GM12878 (cell line): ENCODE measurements around the gene UBA7. TPM values are rescaled to one million over a fixed set of nuclear protein-coding genes. Genes with fewer than 3 reads are reported as not detected.

Experiments
- ATAC-seq: fragments of 200-7000 bp; cut with Tn5 transposase; 3 replicates; pipeline ENCODE4 v1.9.1; 2020; ENCODE audit warnings: mild to moderate bottlenecking, moderate library complexity
- BruUV-seq: library from RNA; stranded (reverse); fragments of 400-500 nt; replicated peaks from 2 replicates; lab custom pipeline; 2021; lab: Mats Ljungman, UMichigan
- CTCF ChIA-PET: fragments of 300-600 bp; sonication (Branson Sonifier 250); formaldehyde crosslinking; extraction: SDS; loops from one replicate; lab custom pipeline; 2021; ENCODE audit warnings: inconsistent platforms; lab: Yijun Ruan, JAX
- POLR2A ChIA-PET: fragments of 350-600 bp; formaldehyde crosslinking; extraction: SDS; loops from one replicate; lab custom pipeline; 2021; ENCODE audit warnings: inconsistent platforms; lab: Charles Lee
- RAD21 ChIA-PET: fragments of 300-600 bp; sonication (Branson Sonifier 250); formaldehyde crosslinking; loops from one replicate; lab custom pipeline; 2023; ENCODE audit warnings: antibody characterized with exemption; ENCODE audit not compliant: unreplicated experiment; lab: Charles Lee
- SMC1A ChIA-PET: fragments of 300-600 bp; sonication (Branson Sonifier 250); formaldehyde crosslinking; loops from one replicate; lab custom pipeline; 2023; ENCODE audit not compliant: unreplicated experiment, uncharacterized antibody; lab: Charles Lee
- DNase-seq: peaks from one replicate; pipeline ENCODE4 v3.0.0-alpha.2; 2011; ENCODE audit warnings: low read depth, low spot score
- FAIRE-seq: peaks from 3 replicates; lab custom pipeline; 2011; peaks lifted over from hg19 to GRCh38; lab: Jason Lieb, UNC
- H2AFZ ChIP-seq: 2 replicates; pipeline ENCODE4 v1.6.0; 2011; ENCODE audit warnings: low read depth, low read length, control low read depth; ENCODE audit not compliant: control insufficient read depth
- H3K27ac ChIP-seq: 2 replicates; pipeline ENCODE4 v1.5.1; 2011; ENCODE audit warnings: control low read depth; ENCODE audit not compliant: control insufficient read depth, insufficient read depth
- H3K27me3 ChIP-seq, 2 experiments: replicated peaks in 1 of 2; 2 replicates each; pipeline versions ENCODE4 v1.6.0 to v1.6.1; 2011; ENCODE audit warnings: low read length in 1 of 2; ENCODE audit not compliant: control insufficient read depth in 2 of 2, insufficient read depth in 2 of 2
- H3K36me3 ChIP-seq, 2 experiments: 2 replicates each; pipeline ENCODE4 v1.5.1; 2011; ENCODE audit warnings: low read length in 1 of 2; ENCODE audit not compliant: control insufficient read depth in 2 of 2, insufficient read depth in 2 of 2
- H3K4me1 ChIP-seq: 2 replicates; pipeline ENCODE4 v1.6.1; 2011; ENCODE audit warnings: mild to moderate bottlenecking, low read length, moderate library complexity, mixed read lengths; ENCODE audit not compliant: control insufficient read depth, insufficient read depth
- H3K4me2 ChIP-seq: 2 replicates; pipeline ENCODE4 v1.6.0; 2011; ENCODE audit warnings: control low read depth; ENCODE audit not compliant: control insufficient read depth, insufficient read depth
- H3K4me3 ChIP-seq: fragments of 200-600 bp; sonication (generic); 2 replicates; pipeline ENCODE4 v1.5.1; 2016
- H3K79me2 ChIP-seq: 2 replicates; pipeline ENCODE4 v1.6.0; 2011; ENCODE audit warnings: low read length; ENCODE audit not compliant: control insufficient read depth, insufficient read depth
- H3K9ac ChIP-seq: 2 replicates; pipeline ENCODE4 v1.8.0; 2011; ENCODE audit warnings: low read length, control low read depth, mixed read lengths; ENCODE audit not compliant: control insufficient read depth, insufficient read depth
- H3K9me3 ChIP-seq: replicated peaks from 3 replicates; pipeline ENCODE4 v1.5.1; 2011; ENCODE audit warnings: mild to moderate bottlenecking, low read length; ENCODE audit not compliant: control insufficient read depth, insufficient read depth
- H4K20me1 ChIP-seq: 2 replicates; pipeline ENCODE4 v1.6.0; 2011; ENCODE audit not compliant: control insufficient read depth, insufficient read depth
- BHLHE40 ChIP-seq, 2 experiments: fragments of 450-650 bp in 1 of 2; IDR thresholded peaks; 2 replicates each; pipeline ENCODE4 v1.6.1; 2011 to 2017; ENCODE audit warnings: low read depth in 2 of 2, borderline replicate concordance in 1 of 2, improper control_type of control experiment in 1 of 2, low read length in 1 of 2, mild to moderate bottlenecking in 1 of 2
- CREB1 ChIP-seq: IDR thresholded peaks from 2 replicates; pipeline ENCODE4 v1.6.1; 2012; ENCODE audit warnings: low read depth, mild to moderate bottlenecking, inconsistent platforms
- ETV6 ChIP-seq, 2 experiments: fragments of 450-650 bp in 1 of 2; IDR thresholded peaks in 1 of 2; conservative IDR thresholded peaks in 1 of 2; 2 replicates each; pipeline ENCODE4 v1.6.1; 2014; ENCODE audit warnings: antibody characterized with exemption in 1 of 2, borderline replicate concordance in 1 of 2, low read depth in 1 of 2, mild to moderate bottlenecking in 1 of 2, moderate library complexity in 1 of 2
- NFYA ChIP-seq: IDR thresholded peaks from 2 replicates; pipeline ENCODE4 v1.6.1; 2011; ENCODE audit warnings: low read depth, mild to moderate bottlenecking, low read length, improper control_type of control experiment, borderline replicate concordance
- POU2F2 ChIP-seq: IDR thresholded peaks from 3 replicates; pipeline ENCODE4 v1.6.1; 2011; ENCODE audit warnings: low read depth, mild to moderate bottlenecking, low read length, borderline replicate concordance
- SMAD5 ChIP-seq: IDR thresholded peaks from 2 replicates; pipeline ENCODE4 v1.6.1; 2016; ENCODE audit warnings: antibody characterized with exemption, low read depth
- SPI1 ChIP-seq: IDR thresholded peaks from 2 replicates; pipeline ENCODE4 v1.6.1; 2011; ENCODE audit warnings: low read depth, mild to moderate bottlenecking, low read length, moderate library complexity, borderline replicate concordance; ENCODE audit not compliant: insufficient read depth
- YBX1 ChIP-seq: fragments of 450-650 bp; IDR thresholded peaks from 2 replicates; pipeline ENCODE4 v1.6.1; 2016; ENCODE audit warnings: antibody characterized with exemption
- WGBS: methylation state at CpG from one replicate; pipeline ENCODE4 v1.1.6; 2016; ENCODE audit warnings: low lambda C conversion rate; ENCODE audit not compliant: insufficient replicate concordance, insufficient coverage; ENCODE audit errors: missing lambda C conversion rate; 5-methylcytosine and 5-hydroxymethylcytosine counted together
- in situ Hi-C: fragments of 300-500 bp; cut with MboI; formaldehyde crosslinking; loops from 9 replicates; pipeline ENCODE4 v1.14.3; 2018; ENCODE audit warnings: mixed read lengths
- intact Hi-C: fragments of 100-400 bp; cut with micrococcal nuclease; formaldehyde crosslinking; loops from one replicate; pipeline ENCODE4 v1.14.2; 2022; ENCODE audit not compliant: unreplicated experiment
- polyA plus RNA-seq, 11 experiments: library from polyadenylated mRNA; depleted of rRNA in 4 of 11; unstranded in 6 of 11; stranded (reverse) in 5 of 11; fragments of >200 nt; fragmentation: Nextera tagmentation in 4 of 11; fragmentation: Illumina TruSeq in 1 of 11; extraction: Ambion mirVana in 4 of 11; extraction: Trizol in 1 of 11; gene quantifications; 1 replicate in 1 of 11; 2 replicates in 10 of 11; pipeline versions ENCODE4 v1.2.1 to v1.2.3, GENCODE V29; 2011 to 2016; ENCODE audit warnings: inconsistent platforms in 2 of 11, missing spikeins in 2 of 11, low read depth in 1 of 11
- total RNA-seq, 4 experiments: library from RNA; depleted of rRNA in 3 of 4; stranded (reverse); fragments of >200 nt in 3 of 4; fragmentation: Illumina TruSeq in 1 of 4; extraction: Trizol in 1 of 4; gene quantifications; 2 replicates each; pipeline versions ENCODE4 v1.2.1 to v1.2.3, GENCODE V29; 2013 to 2021
- TF ChIP-seq, protein P1 (sequence below): fragments of 450-650 bp; IDR thresholded peaks from 2 replicates; pipeline ENCODE4 v1.6.1; 2017; ENCODE audit warnings: borderline replicate concordance
- TF ChIP-seq, protein P2 (sequence below): fragments of 450-650 bp; IDR thresholded peaks from 2 replicates; pipeline ENCODE4 v1.6.1; 2016; ENCODE audit warnings: mild to moderate bottlenecking, moderate library complexity, borderline replicate concordance
- TF ChIP-seq, protein P3 (sequence below): IDR thresholded peaks from 2 replicates; pipeline ENCODE4 v1.6.1; 2012; ENCODE audit warnings: low read depth, low read length, improper control_type of control experiment
- TF ChIP-seq, protein P4 (sequence below): IDR thresholded peaks from 2 replicates; pipeline ENCODE4 v1.6.1; 2012; ENCODE audit warnings: low read depth, low read length, improper control_type of control experiment

The UBA7 gene
- total and polyA plus RNA-seq, 10 of the 15 experiments (the other 5 are each of a cell fraction or from before 2014, with no cell fraction given), result 11.8 to 116 (median 46.7) TPM

DNA sequence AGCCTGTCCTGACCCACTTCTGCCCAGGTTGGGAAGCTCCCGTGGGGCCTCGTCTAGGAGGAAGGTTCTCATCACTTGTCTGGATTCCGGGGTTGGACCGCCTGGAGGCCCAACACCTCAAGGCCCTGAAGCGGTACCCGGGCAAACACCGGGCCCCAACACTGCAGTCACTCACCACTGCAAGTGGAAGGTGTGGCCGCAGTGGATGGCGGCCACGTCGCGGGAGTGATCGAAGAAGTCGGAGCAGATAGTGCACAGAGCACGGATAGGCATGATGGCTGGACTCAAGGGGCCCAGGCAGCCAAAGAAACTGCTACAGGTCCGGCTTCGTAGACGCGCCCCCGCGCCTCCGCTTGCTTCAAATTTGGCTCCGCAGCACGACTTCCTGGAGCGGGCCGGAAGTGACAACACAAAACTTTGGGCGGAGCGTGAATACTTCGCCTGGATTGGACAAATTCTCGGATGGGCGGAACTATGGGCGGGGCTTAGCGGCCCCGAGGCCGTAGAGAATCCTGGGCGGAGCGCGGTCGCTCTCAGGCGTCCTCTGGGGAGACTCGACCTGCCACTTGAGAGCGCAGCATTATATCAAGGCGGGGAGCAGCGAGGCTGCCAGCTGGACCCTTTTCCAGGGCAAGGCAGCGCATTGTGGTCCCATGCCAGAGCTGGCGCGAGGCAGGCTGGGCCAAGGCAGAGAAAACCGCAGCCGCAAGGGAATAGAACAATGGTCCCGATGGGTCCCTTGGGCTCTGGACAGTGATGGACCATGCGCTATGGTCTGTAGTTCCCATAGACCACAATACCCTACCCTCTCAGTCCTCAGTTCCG, 42.6 kb upstream of the UBA7 start, which contains the start of gene TRAIP (continued):
- TF ChIP-seq, protein P1, sequence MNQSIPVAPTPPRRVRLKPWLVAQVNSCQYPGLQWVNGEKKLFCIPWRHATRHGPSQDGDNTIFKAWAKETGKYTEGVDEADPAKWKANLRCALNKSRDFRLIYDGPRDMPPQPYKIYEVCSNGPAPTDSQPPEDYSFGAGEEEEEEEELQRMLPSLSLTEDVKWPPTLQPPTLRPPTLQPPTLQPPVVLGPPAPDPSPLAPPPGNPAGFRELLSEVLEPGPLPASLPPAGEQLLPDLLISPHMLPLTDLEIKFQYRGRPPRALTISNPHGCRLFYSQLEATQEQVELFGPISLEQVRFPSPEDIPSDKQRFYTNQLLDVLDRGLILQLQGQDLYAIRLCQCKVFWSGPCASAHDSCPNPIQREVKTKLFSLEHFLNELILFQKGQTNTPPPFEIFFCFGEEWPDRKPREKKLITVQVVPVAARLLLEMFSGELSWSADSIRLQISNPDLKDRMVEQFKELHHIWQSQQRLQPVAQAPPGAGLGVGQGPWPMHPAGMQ, result no peak
- 0 out of 3 replicates have a peak, but pooled peaks have one; percentile 49 for TF ChIP-seq POU2F2
- TF ChIP-seq SPI1, result no peak
- TF ChIP-seq YBX1, result no peak
- TF ChIP-seq SMAD5, result no peak
- no peak for TF ChIP-seq NFYA
- TF ChIP-seq BHLHE40 (IDR thresholded peaks at IDR 0.05; ENCODE audit: borderline replicate concordance in 1 of 2, low read depth in 2 of 2, low read length in 1 of 2), result no peak
- TF ChIP-seq ETV6 (conservative IDR thresholded peaks at IDR 0.05 in 1 of 2, IDR thresholded peaks at IDR 0.05 in 1 of 2; ENCODE audit: borderline replicate concordance in 1 of 2, low read depth in 1 of 2), result no peak

DNA sequence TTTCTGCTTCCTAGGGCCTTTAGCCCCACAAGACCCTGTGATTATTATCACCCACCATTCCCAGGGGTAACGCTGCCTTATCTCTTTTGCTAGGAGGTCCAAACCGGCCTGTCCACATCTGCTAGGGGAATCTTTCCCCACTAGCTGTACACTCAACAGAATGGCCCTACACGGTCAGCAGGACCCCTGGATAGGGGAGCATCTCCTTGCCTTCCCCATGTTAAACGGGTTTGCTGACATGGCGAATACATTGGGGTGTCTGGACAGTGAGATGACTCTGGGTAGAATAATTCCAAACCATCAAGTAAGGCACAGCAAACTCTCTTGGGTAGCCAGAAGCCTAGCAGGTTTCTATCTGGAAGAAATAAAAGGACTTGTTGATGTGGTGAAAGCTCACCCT, 41.9 kb upstream of the UBA7 start:
- peaks cover 11% of the 10 kb centered on the region for H3K79me2 ChIP-seq
- peak overlapping the region; percentile 99 for H3K4me3 ChIP-seq
- ChIA-PET CTCF (interaction anchor here (0.8 to 4.2 kb wide), 3 partner anchors 11 to 53 kb away, joined by 3 to 26 read pairs (median 8); partner anchors contain the start of gene INKA1), POLR2A (interaction anchor here (0.6 to 1.9 kb wide), 5 partner anchors 42 to 69 kb away, joined by 3 to 7 read pairs (median 4); partner anchors contain the start of genes INKA1, IP6K1 and UBA7), RAD21 (interaction anchor here (1.5 kb wide), 1 partner anchor 52 kb away, joined by 3 read pairs; the partner anchor contains the start of gene INKA1), SMC1A (interaction anchor here (1.1 to 2.9 kb wide), 3 partner anchors 12 to 50 kb away, joined by 3 to 8 read pairs (median 5); no protein-coding TSS in a partner anchor)
- H3K27me3 ChIP-seq, result no peaks in the 10 kb centered on the region
- peak overlapping the region; percentile 36 for H3K27ac ChIP-seq
- BruUV-seq, result no TSS peak
- no peaks in the 10 kb centered on the region for H3K4me1 ChIP-seq
- WGBS, result 68% methylated on average over 5 of the region's 5 CpGs
- in situ Hi-C loops, result no loop called here
- H3K9ac ChIP-seq, result peak overlapping the region; percentile 66
- no peaks in the 10 kb centered on the region for H3K36me3 ChIP-seq
- peak overlapping the region; percentile 85 for H3K4me2 ChIP-seq
- no peaks in the 10 kb centered on the region for H4K20me1 ChIP-seq
- no peaks in the 10 kb centered on the region for H3K9me3 ChIP-seq
- no peak for FAIRE-seq
- no peak for ATAC-seq
- intact Hi-C loops, result loop anchor here (5.0 kb wide), 1 partner anchor 52 kb away; no protein-coding TSS in a partner anchor
- TF ChIP-seq, protein P2, sequence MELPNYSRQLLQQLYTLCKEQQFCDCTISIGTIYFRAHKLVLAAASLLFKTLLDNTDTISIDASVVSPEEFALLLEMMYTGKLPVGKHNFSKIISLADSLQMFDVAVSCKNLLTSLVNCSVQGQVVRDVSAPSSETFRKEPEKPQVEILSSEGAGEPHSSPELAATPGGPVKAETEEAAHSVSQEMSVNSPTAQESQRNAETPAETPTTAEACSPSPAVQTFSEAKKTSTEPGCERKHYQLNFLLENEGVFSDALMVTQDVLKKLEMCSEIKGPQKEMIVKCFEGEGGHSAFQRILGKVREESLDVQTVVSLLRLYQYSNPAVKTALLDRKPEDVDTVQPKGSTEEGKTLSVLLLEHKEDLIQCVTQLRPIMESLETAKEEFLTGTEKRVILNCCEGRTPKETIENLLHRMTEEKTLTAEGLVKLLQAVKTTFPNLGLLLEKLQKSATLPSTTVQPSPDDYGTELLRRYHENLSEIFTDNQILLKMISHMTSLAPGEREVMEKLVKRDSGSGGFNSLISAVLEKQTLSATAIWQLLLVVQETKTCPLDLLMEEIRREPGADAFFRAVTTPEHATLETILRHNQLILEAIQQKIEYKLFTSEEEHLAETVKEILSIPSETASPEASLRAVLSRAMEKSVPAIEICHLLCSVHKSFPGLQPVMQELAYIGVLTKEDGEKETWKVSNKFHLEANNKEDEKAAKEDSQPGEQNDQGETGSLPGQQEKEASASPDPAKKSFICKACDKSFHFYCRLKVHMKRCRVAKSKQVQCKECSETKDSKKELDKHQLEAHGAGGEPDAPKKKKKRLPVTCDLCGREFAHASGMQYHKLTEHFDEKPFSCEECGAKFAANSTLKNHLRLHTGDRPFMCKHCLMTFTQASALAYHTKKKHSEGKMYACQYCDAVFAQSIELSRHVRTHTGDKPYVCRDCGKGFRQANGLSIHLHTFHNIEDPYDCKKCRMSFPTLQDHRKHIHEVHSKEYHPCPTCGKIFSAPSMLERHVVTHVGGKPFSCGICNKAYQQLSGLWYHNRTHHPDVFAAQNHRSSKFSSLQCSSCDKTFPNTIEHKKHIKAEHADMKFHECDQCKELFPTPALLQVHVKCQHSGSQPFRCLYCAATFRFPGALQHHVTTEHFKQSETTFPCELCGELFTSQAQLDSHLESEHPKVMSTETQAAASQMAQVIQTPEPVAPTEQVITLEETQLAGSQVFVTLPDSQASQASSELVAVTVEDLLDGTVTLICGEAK, result no peak
- TF ChIP-seq, protein P3, sequence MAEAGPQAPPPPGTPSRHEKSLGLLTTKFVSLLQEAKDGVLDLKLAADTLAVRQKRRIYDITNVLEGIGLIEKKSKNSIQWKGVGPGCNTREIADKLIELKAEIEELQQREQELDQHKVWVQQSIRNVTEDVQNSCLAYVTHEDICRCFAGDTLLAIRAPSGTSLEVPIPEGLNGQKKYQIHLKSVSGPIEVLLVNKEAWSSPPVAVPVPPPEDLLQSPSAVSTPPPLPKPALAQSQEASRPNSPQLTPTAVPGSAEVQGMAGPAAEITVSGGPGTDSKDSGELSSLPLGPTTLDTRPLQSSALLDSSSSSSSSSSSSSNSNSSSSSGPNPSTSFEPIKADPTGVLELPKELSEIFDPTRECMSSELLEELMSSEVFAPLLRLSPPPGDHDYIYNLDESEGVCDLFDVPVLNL, result no peak
- TF ChIP-seq CREB1, result no peak
- TF ChIP-seq, protein P4, sequence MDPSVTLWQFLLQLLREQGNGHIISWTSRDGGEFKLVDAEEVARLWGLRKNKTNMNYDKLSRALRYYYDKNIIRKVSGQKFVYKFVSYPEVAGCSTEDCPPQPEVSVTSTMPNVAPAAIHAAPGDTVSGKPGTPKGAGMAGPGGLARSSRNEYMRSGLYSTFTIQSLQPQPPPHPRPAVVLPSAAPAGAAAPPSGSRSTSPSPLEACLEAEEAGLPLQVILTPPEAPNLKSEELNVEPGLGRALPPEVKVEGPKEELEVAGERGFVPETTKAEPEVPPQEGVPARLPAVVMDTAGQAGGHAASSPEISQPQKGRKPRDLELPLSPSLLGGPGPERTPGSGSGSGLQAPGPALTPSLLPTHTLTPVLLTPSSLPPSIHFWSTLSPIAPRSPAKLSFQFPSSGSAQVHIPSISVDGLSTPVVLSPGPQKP, result no peak
- no peak overlapping the region for H2AFZ ChIP-seq
- DNase-seq, result no peak
